ENCODE results near the gene DRD5.
A peak's percentile ranks its signal among the peaks of the same experiment; 100 is the strongest.

GRCh38 chr4:9765091-9765490 lies 16.3 kb upstream of the DRD5 start:
- TF ChIP-seq CTCF (IDR thresholded peaks at IDR 0.05; ENCODE audit: low read depth, low read length) = peak; percentile 76
- no peak for TF ChIP-seq POLR2A (IDR thresholded peaks at IDR 0.05; ENCODE audit: extremely low read depth, insufficient read length)
- TF ChIP-seq MYC (IDR thresholded peaks at IDR 0.05; ENCODE audit: low read depth, low read length) = no peak
